ENCODE data around the gene ZNF212.

Gene ZNF212

GRCh38 chr7:149289262-149289661 is 49.8 kb downstream of the ZNF212 start:
- Histone ChIP-seq H3K4me3 (ENCODE audit: low read length, poor library complexity, severe bottlenecking) (no peak overlapping the region), H3F3A (ENCODE audit: low read depth) (no peaks in the 10 kb centered on the region), H3K9me3 (ENCODE audit: insufficient read depth, low read depth, low read length) (no peaks in the 10 kb centered on the region), H3K9me2 (replicated peaks; ENCODE audit: low read depth, low read length) (no peaks in the 10 kb centered on the region), H3K4me2 (ENCODE audit: low read depth, low read length, poor library complexity, severe bottlenecking) (no peak overlapping the region), H3K9ac (ENCODE audit: low read depth, low read length, poor library complexity, severe bottlenecking) (no peak overlapping the region), H3K4me1 (ENCODE audit: insufficient read depth, low read length, poor library complexity, severe bottlenecking) (peaks cover 5% of the 10 kb centered on the region), H3K27me3 (ENCODE audit: insufficient read depth, low read length, poor library complexity, severe bottlenecking) (no peaks in the 10 kb centered on the region), H4K20me1 (ENCODE audit: insufficient read depth, low read length, poor library complexity, severe bottlenecking) (no peaks in the 10 kb centered on the region), H2AFZ (ENCODE audit: low read length) (no peak overlapping the region), H3K79me2 (ENCODE audit: insufficient read depth, low read length) (no peaks in the 10 kb centered on the region), H3K36me3 (ENCODE audit: insufficient read depth, low read length) (no peaks in the 10 kb centered on the region)
- TF ChIP-seq EZH2phosphoT487 (IDR thresholded peaks at IDR 0.05; ENCODE audit: borderline replicate concordance), result no peak
- TF ChIP-seq CTCF (conservative IDR thresholded peaks at IDR 0.05; ENCODE audit: low read length), result no peak

GRCh38 chr7:149289856-149290255 is 50.4 kb downstream of the ZNF212 start:
- H3K9me3 ChIP-seq (ENCODE audit: insufficient read depth, low read depth, low read length), result no peaks in the 10 kb centered on the region
- no peaks in the 10 kb centered on the region for H3K36me3 ChIP-seq (ENCODE audit: insufficient read depth, low read length)
- H3K79me2 ChIP-seq (ENCODE audit: insufficient read depth, low read length), result no peaks in the 10 kb centered on the region
- H3K9me2 ChIP-seq (replicated peaks; ENCODE audit: low read depth, low read length), result no peaks in the 10 kb centered on the region
- no peak overlapping the region for H3K4me2 ChIP-seq (ENCODE audit: low read depth, low read length, poor library complexity, severe bottlenecking)
- H3K27me3 ChIP-seq (ENCODE audit: insufficient read depth, low read length, poor library complexity, severe bottlenecking), result no peaks in the 10 kb centered on the region
- no peak overlapping the region for H3K9ac ChIP-seq (ENCODE audit: low read depth, low read length, poor library complexity, severe bottlenecking)
- no peak overlapping the region for H2AFZ ChIP-seq (ENCODE audit: low read length)
- no peaks in the 10 kb centered on the region for H3F3A ChIP-seq (ENCODE audit: low read depth)
- H3K4me1 ChIP-seq (ENCODE audit: insufficient read depth, low read length, poor library complexity, severe bottlenecking), result no peaks in the 10 kb centered on the region
- TF ChIP-seq CTCF (conservative IDR thresholded peaks at IDR 0.05; ENCODE audit: low read length) (no peak), EZH2phosphoT487 (IDR thresholded peaks at IDR 0.05; ENCODE audit: borderline replicate concordance) (no peak)
- H4K20me1 ChIP-seq (ENCODE audit: insufficient read depth, low read length, poor library complexity, severe bottlenecking), result no peaks in the 10 kb centered on the region
- H3K4me3 ChIP-seq (ENCODE audit: low read length, poor library complexity, severe bottlenecking), result no peak overlapping the region

GRCh38 chr7:149291036-149291780 is 51.8 kb downstream of the ZNF212 start:
- H4K20me1 ChIP-seq (ENCODE audit: insufficient read depth, low read length, poor library complexity, severe bottlenecking), result no peaks in the 10 kb centered on the region
- H3K36me3 ChIP-seq (ENCODE audit: insufficient read depth, low read length), result no peaks in the 10 kb centered on the region
- no peak for TF ChIP-seq EZH2phosphoT487 (IDR thresholded peaks at IDR 0.05; ENCODE audit: borderline replicate concordance)
- TF ChIP-seq CTCF (conservative IDR thresholded peaks at IDR 0.05; ENCODE audit: low read length), result no peak
- no peak overlapping the region for H3K9ac ChIP-seq (ENCODE audit: low read depth, low read length, poor library complexity, severe bottlenecking)
- H3K79me2 ChIP-seq (ENCODE audit: insufficient read depth, low read length), result no peaks in the 10 kb centered on the region
- H3K4me1 ChIP-seq (ENCODE audit: insufficient read depth, low read length, poor library complexity, severe bottlenecking), result no peaks in the 10 kb centered on the region
- no peak overlapping the region for H3K4me2 ChIP-seq (ENCODE audit: low read depth, low read length, poor library complexity, severe bottlenecking)
- H3K9me3 ChIP-seq (ENCODE audit: insufficient read depth, low read depth, low read length), result no peaks in the 10 kb centered on the region
- no peak overlapping the region for H2AFZ ChIP-seq (ENCODE audit: low read length)
- H3K27me3 ChIP-seq (ENCODE audit: insufficient read depth, low read length, poor library complexity, severe bottlenecking), result no peaks in the 10 kb centered on the region
- H3F3A ChIP-seq (ENCODE audit: low read depth), result no peaks in the 10 kb centered on the region
- no peaks in the 10 kb centered on the region for H3K9me2 ChIP-seq (replicated peaks; ENCODE audit: low read depth, low read length)
- no peak overlapping the region for H3K4me3 ChIP-seq (ENCODE audit: low read length, poor library complexity, severe bottlenecking)

Data from Loucy (cell line).